ENCODE results near the gene TSKU.
A peak's percentile ranks its signal among the peaks of the same experiment; 100 is the strongest.

TSKU gene

GRCh38 chr11:76781046-76781801 is 1.9 kb upstream of the TSKU start:
- DNase-seq (ENCODE audit: extremely low spot score), result no peak
- CTCF ChIA-PET, result interaction anchor here (1.1 to 1.4 kb wide), 3 partner anchors 9 to 139 kb away, joined by 3 to 4 read pairs (median 3); no protein-coding TSS in a partner anchor
- no peak for TF ChIP-seq CTCF (IDR thresholded peaks at IDR 0.05; ENCODE audit: control extremely low read depth, extremely low read depth, low read depth, missing control alignments)
- POLR2A ChIA-PET, result no interaction called here

GRCh38 chr11:76781807-76782530 is 1.2 kb upstream of the TSKU start:
- CTCF ChIA-PET, result interaction anchor here (1.1 to 1.4 kb wide), 3 partner anchors 10 to 138 kb away, joined by 3 to 4 read pairs (median 3); no protein-coding TSS in a partner anchor
- TF ChIP-seq CTCF (IDR thresholded peaks at IDR 0.05; ENCODE audit: control extremely low read depth, extremely low read depth, low read depth, missing control alignments), result no peak
- no peak for DNase-seq (ENCODE audit: extremely low spot score)
- POLR2A ChIA-PET, result no interaction called here

- POLR2A ChIA-PET, result no interaction called here
- peak; percentile 62 for DNase-seq (ENCODE audit: extremely low spot score)
- TF ChIP-seq CTCF (IDR thresholded peaks at IDR 0.05; ENCODE audit: control extremely low read depth, extremely low read depth, low read depth, missing control alignments), result no peak
- CTCF ChIA-PET, result interaction anchor here (1.1 kb wide), 1 partner anchor 137 kb away, joined by 3 read pairs; no protein-coding TSS in a partner anchor
Observed at GRCh38 chr11:76782531-76783293, 444 bp upstream of the TSKU start.

GRCh38 chr11:76783896-76784813 is 999 bp downstream of the TSKU start:
- no peak for TF ChIP-seq CTCF (IDR thresholded peaks at IDR 0.05; ENCODE audit: control extremely low read depth, extremely low read depth, low read depth, missing control alignments)
- CTCF ChIA-PET, result no interaction called here
- POLR2A ChIA-PET, result no interaction called here
- no peak for DNase-seq (ENCODE audit: extremely low spot score)

GRCh38 chr11:76785513-76785912 is 2.4 kb downstream of the TSKU start:
- no peak for DNase-seq (ENCODE audit: extremely low spot score)
- ChIA-PET CTCF (no interaction called here), POLR2A (no interaction called here)
- no peak for TF ChIP-seq CTCF (IDR thresholded peaks at IDR 0.05; ENCODE audit: control extremely low read depth, extremely low read depth, low read depth, missing control alignments)

Measured in GM10248 (cell line).